Glomerular endothelial cell (primary cell): ENCODE data around the gene CUX1. TPM values are rescaled to one million over a fixed set of nuclear protein-coding genes. Genes with fewer than 3 reads are reported as not detected.

Experiments
- DNase-seq: peaks from one replicate; pipeline ENCODE4 v3.0.0-alpha.2; 2011; ENCODE audit warnings: low read depth, low spot score; ENCODE audit errors: extremely low read depth
- total RNA-seq: library from RNA; depleted of rRNA; stranded (reverse); fragments of >200 nt; gene quantifications from 2 replicates; pipeline ENCODE4 v1.2.3, GENCODE V29; 2015

CUX1 gene
- total RNA-seq, 1 donor from 2014 or later: 62.0 TPM

DNA sequence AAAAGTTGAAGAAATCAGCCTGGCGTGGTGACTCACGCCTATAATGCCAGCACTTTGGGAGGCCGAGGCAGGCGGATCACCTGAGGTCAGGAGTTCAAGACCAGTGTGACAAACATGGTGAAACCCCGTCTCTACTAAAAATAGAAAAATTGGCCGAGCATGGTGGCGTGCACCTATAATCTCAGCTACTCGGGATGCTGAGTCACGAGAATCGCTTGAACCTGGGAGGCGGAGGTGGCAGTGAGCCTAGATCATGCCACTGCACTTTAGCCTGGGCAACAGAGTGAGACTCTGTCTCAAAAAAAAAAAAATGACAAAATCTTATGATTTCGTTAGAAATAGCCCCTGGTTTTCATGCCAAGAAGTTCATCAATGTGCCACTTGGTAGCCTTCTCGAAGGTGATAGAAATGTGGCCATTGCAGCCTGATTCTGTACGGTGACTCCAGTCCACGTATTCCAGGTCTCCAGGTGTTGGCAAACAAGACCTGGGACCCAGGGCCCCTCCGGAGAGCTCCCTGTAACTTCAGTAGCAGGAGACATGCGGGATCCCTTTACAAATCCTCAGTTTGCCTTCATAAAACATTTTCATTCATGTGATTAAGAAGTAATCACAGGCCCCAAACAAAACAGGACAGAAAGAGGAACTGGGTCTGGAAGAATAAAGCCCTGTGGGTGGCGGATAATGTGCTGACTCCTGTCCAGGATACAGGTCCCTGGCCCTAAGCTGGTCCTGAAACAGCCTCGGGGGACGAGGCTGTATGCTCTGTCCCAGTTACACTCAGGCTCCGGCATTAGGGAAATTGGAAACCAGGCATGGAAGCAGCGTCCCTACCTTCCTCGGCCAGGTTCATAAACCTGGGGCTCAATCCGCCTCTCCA lies 262.0 kb downstream of the CUX1 start:
- DNase-seq: no peak

DNA sequence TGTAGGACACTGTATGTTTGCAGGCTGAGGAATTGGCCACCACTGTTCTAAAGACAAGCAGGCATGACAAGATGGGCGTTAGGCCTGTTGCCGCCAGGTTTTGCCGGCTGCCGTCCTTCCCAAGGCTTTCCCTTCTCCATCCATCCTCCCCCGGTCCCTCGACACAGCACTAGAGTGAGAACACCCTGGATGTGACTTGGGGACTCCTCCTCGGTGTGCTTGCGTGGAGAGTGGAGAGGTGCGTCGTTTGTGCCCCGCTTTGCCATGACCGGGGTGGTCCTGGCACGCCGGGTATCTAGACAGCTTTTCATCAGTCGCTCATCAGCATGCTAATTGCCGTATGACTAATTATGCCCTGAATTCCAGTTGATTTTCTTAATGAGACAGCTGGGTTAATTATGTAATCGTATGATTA lies 262.6 kb downstream of the CUX1 start:
- DNase-seq: no peak

DNA sequence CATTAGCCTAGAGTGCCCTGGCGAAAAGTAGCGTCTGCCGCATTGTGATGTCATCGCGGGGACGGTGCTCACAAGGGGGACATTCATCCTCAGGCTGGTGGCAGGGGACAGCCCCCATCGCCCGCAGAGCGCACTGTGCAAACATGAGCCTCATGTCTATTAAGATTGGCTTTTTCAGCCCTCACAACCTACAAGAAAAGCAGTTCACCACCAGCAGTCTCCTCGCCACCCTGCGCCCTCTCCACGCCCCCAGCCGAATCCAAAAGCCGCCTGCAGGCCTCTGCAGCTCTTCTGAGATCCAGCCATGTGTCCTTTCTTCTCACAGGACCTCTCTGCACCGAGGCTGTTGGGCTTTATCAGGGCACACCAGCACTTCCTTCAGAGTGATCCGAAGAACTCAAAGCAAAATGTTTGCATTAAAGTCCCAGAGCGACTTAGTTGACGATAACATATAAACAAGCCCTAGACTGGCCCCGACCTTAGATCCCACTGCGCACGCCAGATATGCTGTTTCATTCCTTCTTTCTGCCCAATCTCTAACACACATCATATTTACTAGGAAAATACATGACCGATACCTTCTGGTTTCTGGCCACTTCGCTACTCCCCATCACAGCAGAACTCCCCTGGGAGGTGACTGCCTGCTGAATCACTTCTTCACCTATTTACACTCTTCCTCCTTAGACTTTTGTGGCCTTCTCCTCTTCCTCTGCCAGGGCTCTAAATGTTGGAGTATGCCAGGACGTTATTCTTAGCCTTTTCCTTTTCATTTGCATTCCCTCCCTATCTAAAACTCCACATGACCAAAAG lies 263.2 kb downstream of the CUX1 start:
- no peak for DNase-seq

DNA sequence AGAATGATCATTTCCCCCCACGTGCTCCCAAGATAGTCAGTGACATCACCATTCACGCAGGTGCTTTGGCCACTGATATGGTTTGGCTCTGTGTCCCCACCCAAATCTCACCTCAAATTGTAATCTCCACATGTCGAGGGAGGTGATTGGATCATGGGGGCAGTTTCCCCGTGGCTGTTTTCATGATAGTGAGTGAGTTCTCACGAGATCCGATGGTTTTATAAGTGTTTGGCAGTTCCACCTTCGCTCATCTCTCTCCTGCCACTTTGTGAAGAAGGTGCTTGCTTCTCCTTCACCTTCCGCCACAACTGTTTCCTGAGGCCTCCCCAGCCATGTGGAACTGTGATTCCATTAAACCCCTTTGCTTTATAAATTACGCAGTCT lies 263.8 kb downstream of the CUX1 start:
- no peak for DNase-seq

DNA sequence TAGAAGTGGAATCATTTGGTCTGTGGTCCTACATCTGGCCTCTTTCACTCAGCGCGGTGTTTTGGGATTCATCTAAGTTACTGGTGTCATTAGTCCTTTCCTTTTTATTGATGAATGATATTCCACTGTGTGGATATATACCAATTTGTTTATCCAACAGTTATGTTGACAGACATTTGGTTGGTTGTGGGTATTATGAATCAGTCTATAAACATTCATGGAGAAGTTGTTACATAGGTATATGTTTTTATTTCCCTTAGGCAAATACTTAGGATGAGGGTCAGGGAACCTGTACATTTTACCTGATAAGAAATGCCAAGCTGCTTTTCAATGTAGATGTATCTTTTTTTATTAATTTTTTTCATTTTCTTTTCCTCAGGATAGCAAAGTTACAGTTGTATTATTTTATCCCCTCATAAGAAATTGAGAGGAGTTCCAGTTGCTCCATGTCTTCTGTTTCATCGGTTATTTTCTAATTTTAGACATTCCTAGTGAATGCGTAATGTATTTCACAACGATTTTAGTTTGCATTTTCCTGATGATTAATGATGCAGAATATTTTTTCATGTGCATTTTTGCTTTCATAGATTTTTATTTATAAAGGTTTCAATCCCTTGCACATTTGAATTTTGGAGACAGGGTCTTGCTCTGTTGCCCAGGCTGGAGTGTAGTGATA lies 265.4 kb downstream of the CUX1 start:
- no peak for DNase-seq

DNA sequence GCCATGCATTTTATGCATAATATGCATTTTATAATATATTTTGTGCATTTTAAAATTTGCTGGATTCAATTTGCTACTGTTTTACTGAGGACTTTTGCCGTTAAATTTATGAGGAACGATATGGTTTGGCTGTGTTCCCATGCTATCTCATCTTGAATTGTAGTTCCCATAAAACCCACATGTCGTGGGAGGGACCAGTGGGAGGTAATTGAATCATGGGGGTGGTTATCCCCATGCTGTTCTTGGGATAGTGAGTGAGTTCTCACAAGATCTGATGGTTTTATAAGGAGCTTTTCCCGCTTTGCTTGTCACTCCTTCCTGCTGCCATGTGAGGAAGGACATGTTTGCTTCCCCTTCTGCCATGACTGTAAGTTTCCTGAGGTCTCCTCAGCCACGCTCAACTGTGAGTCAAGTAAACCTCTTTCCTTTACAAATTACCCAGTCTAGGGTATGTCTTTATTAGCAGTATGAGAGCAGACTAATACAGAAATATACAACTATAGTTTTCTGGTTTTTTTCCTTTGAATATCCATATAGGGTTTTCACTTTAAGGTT lies 267.9 kb downstream of the CUX1 start:
- no peak for DNase-seq

DNA sequence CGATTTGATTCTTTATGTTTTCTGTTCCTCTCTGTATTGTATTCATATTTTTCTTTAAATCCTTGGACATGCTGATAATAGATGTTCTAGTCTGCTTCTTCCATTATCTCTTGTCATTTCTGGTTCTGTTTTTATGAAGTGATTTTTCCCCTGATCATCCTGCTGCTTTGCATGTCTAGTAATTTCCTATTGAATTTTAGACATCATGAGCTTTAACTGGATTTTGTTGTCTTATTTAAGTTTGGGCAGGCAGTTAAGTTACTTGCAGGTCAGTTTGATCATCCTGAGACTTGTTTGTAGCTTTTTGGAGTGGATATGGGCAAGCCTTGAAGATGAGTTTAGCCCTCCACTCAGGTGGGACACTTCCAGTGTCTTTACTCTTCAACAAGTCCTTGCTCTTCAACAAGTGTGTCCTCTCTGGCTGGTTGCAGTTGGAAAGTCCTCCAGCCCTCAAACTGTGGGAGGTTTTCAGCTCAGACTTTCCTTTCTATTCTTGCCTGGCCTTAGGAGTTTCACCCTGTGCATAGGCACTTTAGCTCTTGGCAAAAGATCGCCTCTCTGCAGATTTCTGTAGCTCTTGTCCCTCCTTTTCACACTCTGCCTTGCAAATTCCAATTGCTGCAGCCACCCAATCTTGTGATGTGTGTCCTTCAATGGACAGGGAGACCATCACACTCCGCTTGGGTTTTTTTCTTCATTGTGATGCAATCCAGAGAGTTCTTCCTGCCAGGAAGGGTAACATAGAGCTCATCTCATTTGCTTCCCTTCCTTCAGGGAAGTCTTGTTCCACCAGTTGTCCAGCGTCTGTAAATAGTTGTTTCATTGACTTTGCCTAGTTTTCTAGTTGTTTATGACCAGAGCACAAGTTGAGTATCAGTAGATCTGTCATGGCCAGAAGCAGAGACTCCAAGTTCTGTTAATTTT lies 272.0 kb downstream of the CUX1 start:
- DNase-seq: no peak

DNA sequence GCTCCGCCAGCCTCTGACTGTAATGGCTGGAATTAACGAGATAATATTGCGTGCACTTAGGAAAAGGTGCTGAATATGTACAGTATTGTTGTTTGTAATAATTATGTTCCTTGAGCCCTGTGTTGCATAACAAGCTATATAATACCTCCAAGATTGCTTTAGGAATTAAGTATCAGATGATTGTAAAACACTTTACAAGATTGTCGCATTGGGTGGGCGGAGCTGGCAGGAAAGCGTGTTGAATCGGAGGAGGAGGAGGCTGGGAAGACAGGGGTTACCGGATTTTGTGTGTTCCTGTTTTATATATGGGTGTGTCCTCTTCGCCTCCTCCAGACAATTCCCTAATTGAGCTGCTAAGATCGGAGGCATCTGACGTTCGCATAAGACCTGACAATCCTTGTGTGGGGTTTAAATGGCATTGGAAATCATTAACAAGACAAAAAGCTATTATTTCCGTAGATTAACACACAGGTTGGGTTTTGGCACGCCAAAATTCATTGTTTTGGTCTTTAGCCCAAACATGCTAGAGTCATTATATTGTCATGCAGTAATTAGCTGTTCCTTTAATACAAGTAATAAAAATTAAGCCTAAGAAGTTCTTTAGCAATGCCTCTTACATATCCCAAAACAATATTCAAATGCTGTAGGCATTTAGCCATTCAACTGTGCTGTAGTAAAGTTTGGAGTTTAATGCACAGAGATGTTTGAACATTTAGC lies 276.3 kb downstream of the CUX1 start:
- DNase-seq: no peak

DNA sequence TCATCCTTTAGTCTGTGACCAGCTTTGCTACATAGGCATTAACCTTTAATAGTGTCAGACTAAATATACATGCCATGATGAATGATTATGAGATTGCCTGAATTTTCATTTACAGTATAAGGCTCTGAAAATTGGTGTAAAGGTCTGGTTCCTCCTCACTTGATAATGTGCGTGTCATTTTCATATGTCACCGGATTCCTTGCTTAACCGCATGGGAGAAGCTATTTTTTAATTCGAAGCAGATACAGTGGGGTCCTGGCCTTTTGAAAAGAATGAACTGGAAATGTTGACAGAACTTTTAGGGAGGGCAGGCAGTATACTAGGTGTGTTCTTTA lies 276.9 kb downstream of the CUX1 start:
- DNase-seq: no peak

DNA sequence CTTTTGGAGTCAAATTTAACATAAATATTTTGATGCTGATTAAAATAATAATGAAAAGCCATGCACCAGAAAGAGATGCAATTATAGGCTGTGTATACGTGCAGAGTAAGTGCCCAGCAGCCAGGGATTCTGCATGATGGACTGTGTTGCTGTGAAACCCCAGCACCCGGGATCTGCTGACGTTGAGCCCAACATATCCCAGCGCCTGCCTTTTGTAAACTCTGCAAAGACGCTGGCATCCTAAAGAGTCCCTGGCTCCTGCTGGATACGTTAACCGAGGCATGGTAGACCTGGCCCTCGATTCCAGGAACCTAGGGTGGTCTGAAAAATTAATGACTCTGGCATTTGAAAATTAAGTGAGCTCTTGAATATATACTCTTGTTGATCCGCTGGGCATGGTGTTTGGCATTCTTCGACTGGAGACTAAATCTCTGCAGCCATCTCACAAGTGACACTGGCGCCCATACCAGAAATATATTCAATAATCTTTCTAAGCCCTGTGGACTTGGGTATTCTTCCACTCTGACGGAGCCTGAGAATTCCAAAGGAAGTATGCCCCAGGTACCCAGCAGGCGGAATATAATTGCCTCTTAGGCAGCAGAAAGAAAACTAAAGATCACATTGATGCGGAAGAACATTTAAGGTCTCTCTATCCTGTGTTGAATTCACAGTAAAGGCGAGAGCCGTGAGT lies 278.0 kb downstream of the CUX1 start:
- DNase-seq: no peak

DNA sequence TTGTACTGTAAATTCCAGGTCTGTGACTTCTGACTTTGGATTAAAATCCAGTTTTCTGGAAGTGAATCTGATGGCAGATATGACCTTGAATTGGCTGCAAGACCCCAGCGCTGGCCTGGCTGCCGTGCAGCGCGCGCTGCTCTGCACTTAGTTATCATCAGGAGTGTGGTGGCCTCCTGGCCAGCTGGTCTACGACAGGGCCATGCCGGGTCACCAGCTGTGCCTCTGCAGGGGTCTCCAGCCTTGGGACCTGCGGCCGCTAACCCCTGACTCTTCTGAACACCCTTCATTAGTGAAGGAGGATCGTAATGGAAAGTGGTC lies 278.5 kb downstream of the CUX1 start:
- DNase-seq: no peak

DNA sequence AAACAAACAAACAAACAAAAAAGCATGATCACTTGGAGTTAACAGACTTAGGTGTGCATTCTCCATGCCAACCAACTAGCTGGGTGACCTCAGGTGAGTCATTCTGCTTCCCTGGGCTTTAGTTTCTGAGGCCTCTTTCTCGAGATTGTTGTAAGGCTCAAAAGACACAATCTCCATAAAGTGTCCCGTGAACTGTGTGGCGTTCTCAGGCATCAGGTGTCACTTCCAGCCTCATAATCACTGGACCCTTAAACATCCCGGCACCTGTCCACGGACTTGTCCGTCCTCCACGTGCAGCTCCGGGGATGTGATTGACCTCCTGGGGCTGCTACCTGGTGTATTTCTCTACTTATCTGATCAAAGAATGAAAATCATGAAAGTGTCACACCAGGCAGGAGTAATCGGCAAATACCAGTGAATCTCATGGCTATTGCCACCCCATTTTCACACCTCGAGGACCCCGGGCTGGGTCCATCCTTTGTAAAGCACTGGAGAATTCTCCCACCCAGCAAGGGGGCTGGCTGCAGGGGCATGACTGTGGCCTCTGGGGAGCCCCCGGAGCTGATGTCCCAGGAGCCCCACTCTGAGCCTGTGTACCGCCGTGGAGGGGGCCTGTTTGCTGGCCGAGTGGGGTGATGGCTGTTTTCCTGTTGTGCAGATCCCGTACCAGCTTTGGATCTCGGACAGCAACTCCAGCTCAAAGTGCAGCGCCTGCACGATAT lies 279.4 kb downstream of the CUX1 start:
- DNase-seq: no peak

DNA sequence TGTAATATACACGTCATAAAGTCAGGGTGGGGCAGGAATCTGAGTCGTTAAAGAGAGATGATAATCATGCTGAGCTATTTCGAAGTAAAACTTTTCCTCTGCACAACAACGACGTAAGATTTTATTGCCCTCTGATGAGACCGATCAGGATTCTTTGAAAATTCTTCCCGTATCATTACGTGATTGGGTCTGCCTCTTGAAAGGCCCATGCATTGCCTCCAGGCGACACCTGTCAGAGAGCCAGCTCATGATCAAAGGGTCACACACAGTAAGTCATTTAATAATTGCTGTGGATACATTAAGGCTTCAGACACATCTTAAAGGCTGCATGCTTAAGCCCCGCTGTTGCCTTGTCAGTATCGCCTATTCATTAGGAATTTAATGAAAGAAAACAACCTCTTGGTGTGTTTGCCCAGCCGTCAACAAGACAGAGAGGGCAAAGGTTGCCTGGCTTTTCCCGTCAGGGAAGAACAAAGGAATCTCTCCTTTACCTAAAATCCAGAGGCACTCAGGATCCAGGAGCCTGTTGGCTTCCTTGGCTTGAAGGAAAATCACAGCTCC lies 280.3 kb downstream of the CUX1 start:
- DNase-seq: no peak

DNA sequence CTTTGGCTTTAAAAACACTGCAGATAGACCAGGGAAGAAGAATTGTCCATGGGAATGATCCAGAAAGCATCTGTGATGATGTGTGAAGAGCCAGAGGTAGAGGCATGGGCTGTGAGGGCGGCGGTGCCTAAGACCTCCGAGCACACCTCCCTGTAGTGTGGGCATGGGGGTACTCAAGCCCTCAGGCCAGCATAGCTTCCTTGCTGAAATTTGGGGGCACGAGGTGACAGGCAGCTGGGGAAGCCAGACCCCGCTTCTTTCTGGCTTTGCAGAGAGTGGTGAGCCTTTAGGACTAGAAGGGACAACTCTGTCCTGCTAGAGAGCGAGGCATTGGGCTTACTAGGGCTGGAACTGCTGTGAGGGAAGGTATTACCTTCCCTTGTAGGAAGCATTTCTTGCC lies 281.6 kb downstream of the CUX1 start:
- no peak for DNase-seq

DNA sequence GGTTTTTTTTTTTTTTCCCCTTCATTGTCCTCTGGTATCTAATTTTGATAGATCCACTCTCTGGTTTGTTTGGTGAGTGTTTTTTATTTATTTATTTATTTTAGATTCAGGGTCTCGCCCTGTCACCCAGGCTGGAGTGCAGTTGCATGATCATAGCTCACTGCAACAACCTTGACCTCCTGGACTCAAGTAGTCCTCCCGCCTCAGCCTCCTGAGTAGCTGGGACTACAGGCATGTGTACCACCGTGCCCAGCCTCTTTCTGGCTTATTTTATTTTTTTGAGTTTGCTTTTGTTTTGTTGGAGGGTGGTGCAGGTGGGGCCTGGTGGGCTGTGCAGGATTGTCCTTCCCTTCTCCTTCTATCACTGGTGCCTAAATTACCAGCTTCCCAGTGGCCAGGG lies 282.0 kb downstream of the CUX1 start:
- DNase-seq: no peak

DNA sequence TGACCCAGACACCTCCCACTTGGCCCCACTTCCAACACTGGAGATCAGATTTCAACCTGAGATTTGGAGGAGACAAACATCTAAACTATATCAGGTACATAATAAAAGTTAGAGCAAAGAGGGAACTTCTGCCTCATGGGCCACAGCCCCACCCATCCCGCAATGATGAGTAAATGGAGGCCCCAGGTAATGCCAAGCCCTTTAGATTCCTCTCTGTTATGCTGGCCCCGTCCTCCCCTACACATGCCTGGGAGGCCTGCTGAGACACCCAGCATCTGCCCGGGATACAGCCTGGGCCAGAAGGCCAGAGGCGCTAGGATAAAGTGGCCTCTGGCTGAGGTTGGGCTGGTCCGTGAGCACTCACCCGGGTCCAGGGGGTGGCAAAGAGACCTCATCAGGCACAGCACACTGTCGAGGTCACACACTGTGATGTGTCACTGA lies 283.7 kb downstream of the CUX1 start:
- DNase-seq: no peak

DNA sequence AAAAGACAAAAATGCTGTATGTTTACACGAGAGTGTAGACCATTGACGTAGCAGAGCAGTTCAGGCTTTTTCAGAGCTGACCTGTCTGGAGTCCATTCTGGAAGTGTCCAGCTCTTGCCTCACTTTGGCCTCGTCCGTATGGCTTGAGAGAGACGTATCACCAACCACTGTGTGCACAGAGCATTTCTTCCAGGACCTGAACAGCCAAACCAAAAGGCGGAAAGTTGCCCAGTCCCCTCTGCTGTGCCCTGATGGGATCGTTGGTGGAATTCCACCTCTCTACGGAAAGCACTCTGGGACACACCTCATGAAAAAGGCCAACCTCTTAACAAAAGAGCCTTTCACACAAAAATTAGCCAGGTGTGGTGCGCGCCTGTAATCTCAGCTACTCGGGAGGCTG lies 284.5 kb downstream of the CUX1 start:
- DNase-seq: no peak

DNA sequence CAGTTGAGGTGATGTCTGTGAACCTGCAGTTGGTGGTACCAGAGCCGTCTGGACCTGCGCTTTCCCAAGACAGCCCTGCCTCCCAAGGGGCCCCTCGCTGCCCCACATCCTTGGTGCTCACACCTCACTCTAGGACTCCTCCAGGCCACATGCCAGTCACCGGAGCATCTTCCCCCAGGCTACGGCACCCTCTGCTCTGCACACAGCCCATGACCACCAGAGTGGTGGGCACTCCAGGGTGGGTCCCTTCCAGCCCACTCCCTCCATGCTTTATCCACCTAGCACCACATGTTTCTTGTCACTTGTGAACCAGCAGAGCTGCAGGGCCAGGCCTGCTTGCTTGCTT lies 285.6 kb downstream of the CUX1 start:
- no peak for DNase-seq
